ENCODE measurements around the gene ARHGAP15. TPM values are rescaled to one million over a fixed set of nuclear protein-coding genes. Genes with fewer than 3 reads are reported as not detected.

Gene ARHGAP15
- polyA plus RNA-seq, 2 of the 4 experiments (the other 2 are of a cell fraction), result 0.34 TPM; not detected in 1

DNA sequence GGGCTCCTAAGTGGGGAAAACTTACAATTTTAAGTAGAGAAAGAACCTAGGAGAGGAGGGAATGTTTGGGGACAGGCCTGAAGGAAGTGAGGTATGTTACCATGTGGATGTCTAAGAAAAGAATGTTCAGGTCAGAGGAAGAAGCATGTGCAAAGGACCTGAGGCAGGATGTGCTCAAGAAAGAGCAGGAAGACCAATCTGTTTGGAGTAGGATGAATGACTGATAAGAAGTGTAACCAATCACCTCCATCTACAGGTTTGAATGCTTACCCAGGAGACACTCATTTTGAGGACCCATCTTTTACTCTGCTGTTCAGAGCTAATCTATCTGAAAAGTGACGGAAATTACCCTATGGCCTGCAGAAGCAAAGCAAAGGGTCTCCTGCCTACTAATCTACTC, 342.3 kb downstream of the ARHGAP15 start:
- Histone ChIP-seq H3K4me2 (no peak overlapping the region), H3K27ac (no peak overlapping the region), H3K4me1 (0 out of 3 replicates have a peak, but pooled peaks cover 5% of the 10 kb centered on the region), H3K4me3 (no peak overlapping the region), H3K9me3 (no peaks in the 10 kb centered on the region)
- no peak for FAIRE-seq
- no peak for DNase-seq (ENCODE audit: low read depth in 1 of 2, low spot score in 1 of 2)
- ATAC-seq, result no peak
- CTCF ChIA-PET, result no interaction called here
- TF ChIP-seq POLR2A (IDR thresholded peaks at IDR 0.05; ENCODE audit: low read length) (no peak), CHD2 (IDR thresholded peaks at IDR 0.05; ENCODE audit: low read length, partially characterized antibody) (no peak), RCOR1 (IDR thresholded peaks at IDR 0.05; ENCODE audit: low read depth, low read length) (no peak), RNF2 (IDR thresholded peaks at IDR 0.05; ENCODE audit: borderline replicate concordance, low read depth) (no peak), EP300 (IDR thresholded peaks at IDR 0.05) (no peak), CEBPB (IDR thresholded peaks at IDR 0.05) (no peak), HOXA7 (CRISPR knock-in tag; IDR thresholded peaks at IDR 0.05) (no peak), MAZ (IDR thresholded peaks at IDR 0.05; ENCODE audit: borderline replicate concordance, low read depth, low read length) (no peak), NFE2L2 (conservative IDR thresholded peaks at IDR 0.05; ENCODE audit: low read length) (no peak), CHD4 (IDR thresholded peaks at IDR 0.05; ENCODE audit: borderline replicate concordance) (no peak), MAFK (IDR thresholded peaks at IDR 0.05; ENCODE audit: partially characterized antibody) (no peak), FOSL2 (IDR thresholded peaks at IDR 0.05) (no peak), FOSL2 (CRISPR knock-in tag; IDR thresholded peaks at IDR 0.05) (no peak), GATA3 (IDR thresholded peaks at IDR 0.05; ENCODE audit: borderline replicate concordance) (no peak), HDAC2 (IDR thresholded peaks at IDR 0.05) (no peak), BHLHE40 (IDR thresholded peaks at IDR 0.05; ENCODE audit: low read depth, low read length) (no peak)
- TF ChIP-seq, protein P1, sequence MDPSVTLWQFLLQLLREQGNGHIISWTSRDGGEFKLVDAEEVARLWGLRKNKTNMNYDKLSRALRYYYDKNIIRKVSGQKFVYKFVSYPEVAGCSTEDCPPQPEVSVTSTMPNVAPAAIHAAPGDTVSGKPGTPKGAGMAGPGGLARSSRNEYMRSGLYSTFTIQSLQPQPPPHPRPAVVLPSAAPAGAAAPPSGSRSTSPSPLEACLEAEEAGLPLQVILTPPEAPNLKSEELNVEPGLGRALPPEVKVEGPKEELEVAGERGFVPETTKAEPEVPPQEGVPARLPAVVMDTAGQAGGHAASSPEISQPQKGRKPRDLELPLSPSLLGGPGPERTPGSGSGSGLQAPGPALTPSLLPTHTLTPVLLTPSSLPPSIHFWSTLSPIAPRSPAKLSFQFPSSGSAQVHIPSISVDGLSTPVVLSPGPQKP (IDR thresholded peaks at IDR 0.05; ENCODE audit: low read depth, low read length), result no peak
- TF ChIP-seq, protein P2, sequence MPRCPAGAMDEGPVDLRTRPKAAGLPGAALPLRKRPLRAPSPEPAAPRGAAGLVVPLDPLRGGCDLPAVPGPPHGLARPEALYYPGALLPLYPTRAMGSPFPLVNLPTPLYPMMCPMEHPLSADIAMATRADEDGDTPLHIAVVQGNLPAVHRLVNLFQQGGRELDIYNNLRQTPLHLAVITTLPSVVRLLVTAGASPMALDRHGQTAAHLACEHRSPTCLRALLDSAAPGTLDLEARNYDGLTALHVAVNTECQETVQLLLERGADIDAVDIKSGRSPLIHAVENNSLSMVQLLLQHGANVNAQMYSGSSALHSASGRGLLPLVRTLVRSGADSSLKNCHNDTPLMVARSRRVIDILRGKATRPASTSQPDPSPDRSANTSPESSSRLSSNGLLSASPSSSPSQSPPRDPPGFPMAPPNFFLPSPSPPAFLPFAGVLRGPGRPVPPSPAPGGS (IDR thresholded peaks at IDR 0.05), result no peak
- TF ChIP-seq, protein P3, sequence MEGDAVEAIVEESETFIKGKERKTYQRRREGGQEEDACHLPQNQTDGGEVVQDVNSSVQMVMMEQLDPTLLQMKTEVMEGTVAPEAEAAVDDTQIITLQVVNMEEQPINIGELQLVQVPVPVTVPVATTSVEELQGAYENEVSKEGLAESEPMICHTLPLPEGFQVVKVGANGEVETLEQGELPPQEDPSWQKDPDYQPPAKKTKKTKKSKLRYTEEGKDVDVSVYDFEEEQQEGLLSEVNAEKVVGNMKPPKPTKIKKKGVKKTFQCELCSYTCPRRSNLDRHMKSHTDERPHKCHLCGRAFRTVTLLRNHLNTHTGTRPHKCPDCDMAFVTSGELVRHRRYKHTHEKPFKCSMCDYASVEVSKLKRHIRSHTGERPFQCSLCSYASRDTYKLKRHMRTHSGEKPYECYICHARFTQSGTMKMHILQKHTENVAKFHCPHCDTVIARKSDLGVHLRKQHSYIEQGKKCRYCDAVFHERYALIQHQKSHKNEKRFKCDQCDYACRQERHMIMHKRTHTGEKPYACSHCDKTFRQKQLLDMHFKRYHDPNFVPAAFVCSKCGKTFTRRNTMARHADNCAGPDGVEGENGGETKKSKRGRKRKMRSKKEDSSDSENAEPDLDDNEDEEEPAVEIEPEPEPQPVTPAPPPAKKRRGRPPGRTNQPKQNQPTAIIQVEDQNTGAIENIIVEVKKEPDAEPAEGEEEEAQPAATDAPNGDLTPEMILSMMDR (IDR thresholded peaks at IDR 0.05), result no peak
- WGBS (ENCODE audit: missing lambda C conversion rate), result 88% methylated on average over 1 of the region's 1 CpG
- POLR2A ChIA-PET, result no interaction called here

DNA sequence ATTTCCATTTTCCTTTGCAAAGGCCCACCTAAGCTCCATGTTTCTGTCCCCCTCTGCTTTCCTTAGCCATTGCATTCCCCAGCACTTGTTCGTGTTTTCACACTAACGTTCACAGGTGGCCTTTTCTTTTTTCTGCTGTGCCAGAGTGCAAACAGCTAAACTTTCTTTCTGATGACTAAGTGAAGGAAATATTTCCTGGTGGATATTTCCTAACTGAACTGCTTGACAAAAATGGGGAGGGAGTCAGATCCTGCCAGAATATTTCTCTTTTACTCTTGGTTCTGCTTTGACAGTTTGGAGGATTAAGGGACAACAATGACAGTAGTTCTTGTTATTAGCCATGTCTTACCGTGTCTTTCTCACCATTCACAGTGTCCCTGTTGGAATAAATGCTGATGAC, 344.0 kb downstream of the ARHGAP15 start:
- WGBS (ENCODE audit: missing lambda C conversion rate), result 7% methylated on average over 3 of the region's 3 CpGs
- TF ChIP-seq ZSCAN20 (CRISPR knock-in tag; IDR thresholded peaks at IDR 0.05) (no peak), JUNB (IDR thresholded peaks at IDR 0.05) (no peak), FOSL2 (IDR thresholded peaks at IDR 0.05) (no peak), FOSL2 (CRISPR knock-in tag; IDR thresholded peaks at IDR 0.05) (0 out of 2 replicates have a peak, but pooled peaks have one; percentile 25)
- H3K27ac ChIP-seq, result peak overlapping the region in 1 of 2 experiments; percentile 13; a peak in 1 of 6 replicates
- peak overlapping the region; percentile 42 for H3K4me2 ChIP-seq
- no peaks in the 10 kb centered on the region for H3K9me3 ChIP-seq
- H3K4me3 ChIP-seq, result no peak overlapping the region
- H3K4me1 ChIP-seq, result 0 out of 3 replicates have a peak, but pooled peaks cover 5% of the 10 kb centered on the region
- FAIRE-seq (no peak), ATAC-seq (peak; percentile 30 to 34; a peak in 2 of 6 replicates), DNase-seq (ENCODE audit: low read depth in 1 of 2, low spot score in 1 of 2) (no peak)
- CTCF ChIA-PET, result no interaction called here
- POLR2A ChIA-PET, result no interaction called here

DNA sequence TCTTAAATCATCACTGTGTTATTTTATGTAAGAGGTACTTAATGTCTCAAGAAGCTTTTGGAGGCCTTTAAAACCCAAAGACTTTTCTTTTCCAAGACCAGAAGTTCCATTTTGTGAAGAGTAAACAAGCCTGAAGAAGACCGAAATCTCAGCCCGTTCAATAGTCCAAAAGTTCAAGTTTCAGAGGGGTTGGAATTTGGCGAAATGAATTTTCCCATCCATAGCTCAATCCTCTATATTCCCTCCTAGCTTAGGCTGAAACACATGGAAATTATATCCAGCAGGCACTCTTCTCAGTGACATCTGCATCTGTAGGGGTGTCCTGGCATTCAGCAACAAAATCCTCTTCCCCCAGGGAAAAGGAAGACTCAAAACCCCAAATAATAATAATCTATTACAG, 344.6 kb downstream of the ARHGAP15 start:
- TF ChIP-seq JUN (IDR thresholded peaks at IDR 0.05), result no peak
- no peak for TF ChIP-seq EP300 (IDR thresholded peaks at IDR 0.05)
- no peak for TF ChIP-seq NR3C1 (IDR thresholded peaks at IDR 0.05)
- no peak for TF ChIP-seq KDM1A (IDR thresholded peaks at IDR 0.05; ENCODE audit: low read depth)
- TF ChIP-seq HOXB5 (CRISPR knock-in tag; IDR thresholded peaks at IDR 0.05), result no peak
- no peak for TF ChIP-seq ZNF302 (CRISPR knock-in tag; IDR thresholded peaks at IDR 0.05)
- TF ChIP-seq POLR2A (IDR thresholded peaks at IDR 0.05; ENCODE audit: low read length), result no peak
- TF ChIP-seq, protein P2 (IDR thresholded peaks at IDR 0.05), result no peak
- no peak for TF ChIP-seq RNF2 (IDR thresholded peaks at IDR 0.05; ENCODE audit: borderline replicate concordance, low read depth)
- TF ChIP-seq ESRRA (IDR thresholded peaks at IDR 0.05; ENCODE audit: borderline replicate concordance, low read length), result no peak
- CTCF ChIA-PET, result no interaction called here
- no peak for ATAC-seq
- Histone ChIP-seq H3K9me3 (no peaks in the 10 kb centered on the region), H3K4me1 (0 out of 3 replicates have a peak, but pooled peaks cover 5% of the 10 kb centered on the region), H3K27ac (no peak overlapping the region), H3K4me3 (no peak overlapping the region), H3K4me2 (peak overlapping the region; percentile 42; the same call in 2 of the 3 replicates)
- POLR2A ChIA-PET, result no interaction called here
- 73% methylated on average over 3 of the region's 3 CpGs for WGBS (ENCODE audit: missing lambda C conversion rate)
- no peak for DNase-seq (ENCODE audit: low read depth in 1 of 2, low spot score in 1 of 2)
- no peak for FAIRE-seq

All from A549 (cell line).